Endometrial microvascular endothelial cells (primary cell): Measurements from ENCODE around the gene TMEM135. TPM values are rescaled to one million over a fixed set of nuclear protein-coding genes. Genes with fewer than 3 reads are reported as not detected.
"Not testable (repeated sequence)": the region's sequence is repeated elsewhere in the genome, so short reads cannot be mapped to it uniquely, and the experiment has no call there.

Experiments used
- in situ Hi-C: cut with HindIII; loops from 2 replicates; pipeline ENCODE4 v1.10.0; 2017; ENCODE audit warnings: low sequenced_read_pairs, low pct_unique_long_range_greater_than_20kb; ENCODE audit errors: inconsistent ontology term
- total RNA-seq: library from RNA; depleted of rRNA; stranded (reverse); fragments of >200 nt; gene quantifications from one replicate; pipeline ENCODE4 v1.2.3, GENCODE V29; 2015; ENCODE audit errors: inconsistent ontology term

Gene TMEM135
- total RNA-seq, 1 donor from 2014 or later, result 15.8 TPM

- in situ Hi-C loops, result no loop called here
These were observed 18.0 kb upstream of the TMEM135 start for GRCh38 chr11:87019613-87020271.

- in situ Hi-C loops, result no loop called here
These were observed 17.4 kb upstream of the TMEM135 start for GRCh38 chr11:87020336-87020735.

GRCh38 chr11:87020764-87021365 is 16.9 kb upstream of the TMEM135 start:
- in situ Hi-C loops, result no loop called here

GRCh38 chr11:87022254-87022653 is 15.5 kb upstream of the TMEM135 start:
- in situ Hi-C loops, result no loop called here

- in situ Hi-C loops, result no loop called here
These were observed 15.0 kb upstream of the TMEM135 start for GRCh38 chr11:87022738-87023137.

GRCh38 chr11:87026415-87026814 is 11.3 kb upstream of the TMEM135 start:
- in situ Hi-C loops, result not testable (repeated sequence)

- in situ Hi-C loops, result no loop called here
These were observed 7.2 kb upstream of the TMEM135 start for GRCh38 chr11:87030458-87031054.

- in situ Hi-C loops, result no loop called here
These were observed 6.1 kb upstream of the TMEM135 start for GRCh38 chr11:87031433-87032170.

- in situ Hi-C loops, result no loop called here
These were observed 4.2 kb upstream of the TMEM135 start for GRCh38 chr11:87033561-87033960.

GRCh38 chr11:87035976-87036583 is 1.7 kb upstream of the TMEM135 start:
- in situ Hi-C loops, result no loop called here

- in situ Hi-C loops, result no loop called here
These were observed 831 bp upstream of the TMEM135 start for GRCh38 chr11:87036756-87037449.

- in situ Hi-C loops, result no loop called here
These were observed 672 bp downstream of the TMEM135 start for GRCh38 chr11:87038235-87038977.

GRCh38 chr11:87039371-87039770 is 1.6 kb downstream of the TMEM135 start:
- in situ Hi-C loops, result no loop called here

- in situ Hi-C loops, result no loop called here
These were observed 6.2 kb downstream of the TMEM135 start for GRCh38 chr11:87043894-87044293.

- in situ Hi-C loops, result no loop called here
These were observed 9.1 kb downstream of the TMEM135 start for GRCh38 chr11:87046824-87047223.

- in situ Hi-C loops, result no loop called here
These were observed 18.4 kb downstream of the TMEM135 start for GRCh38 chr11:87056091-87056490.

- in situ Hi-C loops, result no loop called here
These were observed 20.0 kb downstream of the TMEM135 start for GRCh38 chr11:87057749-87058148.
